Epithelial cell of proximal tubule (primary cell): Measurements from ENCODE around the gene MRPL38. TPM values are rescaled to one million over a fixed set of nuclear protein-coding genes. Genes with fewer than 3 reads are reported as not detected.

ENCODE experiments used
- DNase-seq: peaks from one replicate; pipeline ENCODE4 v3.0.0-alpha.2; 2011; ENCODE audit warnings: low read depth
- H3K4me3 ChIP-seq: 2 replicates; pipeline ENCODE4 v1.5.1; 2011; ENCODE audit warnings: low read depth, mild to moderate bottlenecking, low read length
- CTCF ChIP-seq: conservative IDR thresholded peaks from 2 replicates; pipeline ENCODE4 v1.5.1; 2012; ENCODE audit warnings: low read depth, mild to moderate bottlenecking, low read length
- total RNA-seq: library from RNA; depleted of rRNA; stranded (reverse); fragments of >200 nt; gene quantifications from 2 replicates; pipeline ENCODE4 v1.2.3, GENCODE V29; 2015

Gene MRPL38
- total RNA-seq, 1 donor from 2014 or later = 38.3 TPM

- no peak for DNase-seq
Observed at GRCh38 chr17:75913537-75914210, 9.0 kb upstream of the MRPL38 start.

GRCh38 chr17:75910699-75911098 lies 6.0 kb upstream of the MRPL38 start:
- H3K4me3 ChIP-seq = no peak overlapping the region
- TF ChIP-seq CTCF = no peak
- DNase-seq = no peak

More at GRCh38 chr17:75913537-75914210, 9.0 kb upstream of the MRPL38 start:
- no peak overlapping the region for H3K4me3 ChIP-seq
- no peak for TF ChIP-seq CTCF

GRCh38 chr17:75909812-75910274 lies 5.2 kb upstream of the MRPL38 start:
- TF ChIP-seq CTCF = no peak
- no peak for DNase-seq
- H3K4me3 ChIP-seq = no peak overlapping the region

- no peak for DNase-seq
- no peak for TF ChIP-seq CTCF
- H3K4me3 ChIP-seq = no peak overlapping the region
Observed at GRCh38 chr17:75909051-75909811, 4.5 kb upstream of the MRPL38 start.

DNA sequence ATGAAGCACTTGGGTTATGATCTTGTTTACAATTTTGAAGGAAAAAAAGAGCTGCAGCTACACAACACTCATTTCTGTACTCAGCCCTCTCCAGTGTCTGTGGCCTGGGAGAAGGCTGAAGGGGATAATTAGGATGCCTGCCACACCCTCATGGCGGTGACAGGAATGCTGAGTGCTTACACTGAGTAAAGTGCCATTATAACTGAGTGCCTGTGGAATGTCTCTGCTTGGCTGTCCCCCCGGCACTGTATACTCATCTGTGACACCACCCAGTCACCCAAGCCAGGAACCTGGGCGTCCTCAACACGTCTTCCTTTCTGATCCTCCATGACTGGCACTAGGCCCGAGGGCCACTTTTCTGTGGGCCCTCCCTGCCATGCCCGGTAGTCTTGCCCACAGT lies 3.5 kb upstream of the MRPL38 start:
- H3K4me3 ChIP-seq = no peak overlapping the region
- DNase-seq = no peak
- no peak for TF ChIP-seq CTCF

GRCh38 chr17:75906143-75906884 lies 1.6 kb upstream of the MRPL38 start:
- no peak for TF ChIP-seq CTCF
- H3K4me3 ChIP-seq = no peak overlapping the region
- no peak for DNase-seq
